ENCODE data around the gene CAPZA1. TPM values are rescaled to one million over a fixed set of nuclear protein-coding genes. Genes with fewer than 3 reads are reported as not detected.
A peak's percentile ranks its signal among the peaks of the same experiment; 100 is the strongest.

Gene CAPZA1
- total RNA-seq, 1 donor from 2014 or later = 143 TPM

DNA sequence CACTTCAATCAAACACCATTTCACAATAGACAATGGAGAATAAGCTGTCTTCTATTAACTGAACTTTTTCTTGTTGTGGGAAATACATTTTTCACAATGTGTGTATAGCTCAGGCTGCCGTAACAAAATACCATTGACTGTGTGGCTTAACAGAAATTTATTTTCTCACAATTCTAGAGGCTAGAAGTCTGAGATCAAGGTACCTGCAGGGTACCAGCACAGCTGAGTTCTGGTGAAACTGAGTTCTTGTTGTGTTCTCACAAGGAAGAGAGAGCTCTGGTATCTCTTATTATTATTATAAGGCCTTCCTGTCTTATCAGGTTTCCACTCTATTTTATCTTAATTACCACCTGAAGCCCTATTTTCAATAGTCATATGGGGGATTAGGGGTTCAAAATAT is 16.1 kb upstream of the CAPZA1 start:
- Histone ChIP-seq H3K27me3 (ENCODE audit: low read depth) (no peaks in the 10 kb centered on the region), H3K36me3 (peaks cover 84% of the 10 kb centered on the region), H3K4me1 (no peaks in the 10 kb centered on the region), H3K9me3 (no peaks in the 10 kb centered on the region), H3K27ac (no peak overlapping the region), H3K4me3 (no peak overlapping the region)
- no peak for TF ChIP-seq CTCF (IDR thresholded peaks at IDR 0.05)
- DNase-seq (no peak), ATAC-seq (no peak)
- intact Hi-C loops (cut with DNase I) = no loop called here

DNA sequence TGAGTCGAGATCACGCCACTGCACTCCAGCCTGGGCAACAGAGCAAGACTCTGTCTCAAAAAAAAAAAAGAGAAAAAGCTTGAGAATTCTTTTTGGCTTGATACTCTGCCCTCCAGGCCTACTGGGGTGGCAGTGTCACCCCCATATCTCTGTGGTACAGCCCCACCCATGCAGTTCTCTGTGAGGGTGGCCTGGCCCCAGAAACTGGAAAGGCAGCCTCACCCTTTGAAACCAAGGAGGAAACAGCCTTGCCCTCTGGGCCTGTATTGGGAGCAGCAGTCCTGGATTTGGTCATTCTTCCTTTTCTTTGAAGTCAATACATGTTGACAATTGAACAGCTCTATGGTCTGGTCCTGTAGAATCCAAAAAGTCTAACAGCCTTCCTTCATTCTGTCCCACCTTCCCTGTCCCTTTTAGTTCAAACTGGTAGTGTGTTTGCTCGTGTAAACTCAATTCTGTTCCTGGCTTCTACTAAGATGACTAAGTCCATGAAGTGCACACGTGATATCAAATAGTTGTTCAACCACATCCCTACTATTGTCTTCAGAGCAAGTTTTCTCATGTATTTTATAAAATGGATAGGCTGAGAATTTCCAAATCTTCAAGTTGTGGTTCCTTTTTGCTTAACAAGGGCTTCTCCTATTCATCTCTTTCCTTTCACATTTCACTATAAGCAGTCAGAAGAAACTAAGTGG is 13.9 kb upstream of the CAPZA1 start:
- intact Hi-C loops (cut with DNase I) = no loop called here
- no peak for TF ChIP-seq CTCF (IDR thresholded peaks at IDR 0.05)
- H3K4me1 ChIP-seq = no peaks in the 10 kb centered on the region
- H3K36me3 ChIP-seq = peaks cover 89% of the 10 kb centered on the region
- H3K27ac ChIP-seq = no peak overlapping the region
- no peaks in the 10 kb centered on the region for H3K27me3 ChIP-seq (ENCODE audit: low read depth)
- H3K4me3 ChIP-seq = no peak overlapping the region
- DNase-seq (no peak), ATAC-seq (no peak)
- H3K9me3 ChIP-seq = no peaks in the 10 kb centered on the region

GRCh38 chr1:112614460-112615065 is 5.1 kb upstream of the CAPZA1 start:
- peaks cover 6% of the 10 kb centered on the region for H3K4me1 ChIP-seq
- peak; percentile 38 for TF ChIP-seq CTCF (IDR thresholded peaks at IDR 0.05)
- no peak overlapping the region for H3K27ac ChIP-seq
- H3K36me3 ChIP-seq = peaks cover 71% of the 10 kb centered on the region
- H3K9me3 ChIP-seq = no peaks in the 10 kb centered on the region
- ATAC-seq (no peak), DNase-seq (no peak)
- H3K27me3 ChIP-seq (ENCODE audit: low read depth) = no peaks in the 10 kb centered on the region
- H3K4me3 ChIP-seq = no peak overlapping the region
- intact Hi-C loops (cut with DNase I) = no loop called here

DNA sequence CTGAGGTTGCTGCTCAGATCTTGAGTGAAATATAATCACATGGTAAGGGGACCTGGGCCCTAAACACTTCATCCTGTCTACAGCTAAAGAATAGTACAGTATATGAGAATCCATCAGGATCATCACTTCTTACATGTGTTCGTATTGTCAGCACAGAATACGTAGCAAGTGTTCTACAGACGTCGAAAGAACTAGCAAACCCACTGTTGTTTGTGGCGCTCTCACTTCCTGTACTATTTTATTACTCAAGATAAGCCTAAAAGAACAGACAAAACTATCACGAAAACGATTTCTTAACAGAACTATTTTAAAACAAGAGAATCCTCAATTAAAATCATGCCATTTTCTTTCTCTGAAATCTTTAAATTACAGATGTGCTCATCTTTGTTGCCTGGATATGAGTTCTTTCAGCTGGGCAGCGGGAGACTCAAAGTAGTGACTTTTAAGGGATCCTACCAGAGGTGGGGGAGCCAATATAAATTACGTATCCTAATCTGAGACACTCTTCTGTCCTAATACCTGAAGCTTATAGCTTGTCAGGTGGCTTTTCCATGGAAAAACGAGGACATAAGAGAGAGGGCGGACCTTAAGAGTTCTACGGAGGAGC is 1.4 kb upstream of the CAPZA1 start:
- intact Hi-C loops (cut with DNase I) = no loop called here
- peak in 1 of 2 donors; percentile 20 for ATAC-seq

More for the DNA sequence above, 1.4 kb upstream of the CAPZA1 start:
- Histone ChIP-seq H3K4me1 (peaks cover 34% of the 10 kb centered on the region), H3K27me3 (ENCODE audit: low read depth) (no peaks in the 10 kb centered on the region), H3K36me3 (peaks cover 34% of the 10 kb centered on the region), H3K9me3 (no peaks in the 10 kb centered on the region), H3K27ac (peak overlapping the region; percentile 99), H3K4me3 (peak overlapping the region; percentile 91)
- no peak for DNase-seq
- no peak for TF ChIP-seq CTCF (IDR thresholded peaks at IDR 0.05)
